GM11168 (cell line): Measurements from ENCODE around the gene USP5.

Experiments
- in situ Hi-C: fragments of 300-500 bp; cut with MboI; formaldehyde crosslinking; loops from one replicate; pipeline ENCODE4 v1.12.0; 2022; ENCODE audit warnings: low sequenced_read_pairs; ENCODE audit not compliant: unreplicated experiment

USP5 gene

DNA sequence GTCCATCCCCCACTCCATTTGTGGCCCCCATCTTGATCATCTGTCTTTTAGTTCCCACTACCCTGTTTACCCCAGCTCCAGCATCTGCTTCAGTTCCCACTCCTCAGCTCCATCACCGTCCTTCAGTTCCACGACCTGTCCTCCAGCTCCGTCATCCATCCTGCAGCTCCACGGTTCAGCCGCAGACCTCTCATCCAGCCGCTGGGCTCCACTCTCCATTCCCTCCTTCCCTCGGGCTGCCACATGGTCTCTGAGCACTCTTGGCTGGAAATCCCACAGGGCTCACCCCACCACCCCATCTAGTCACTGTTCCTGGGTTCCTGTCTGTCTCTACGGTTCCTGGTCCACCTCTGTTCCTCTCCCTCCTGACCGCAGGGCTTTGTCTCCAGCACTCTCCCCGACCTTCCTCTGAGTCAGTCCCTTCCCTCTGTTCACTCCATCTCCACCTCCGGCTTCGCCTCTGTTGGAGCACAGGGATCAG, 27.0 kb upstream of the USP5 start:
- in situ Hi-C loops: no loop called here

DNA sequence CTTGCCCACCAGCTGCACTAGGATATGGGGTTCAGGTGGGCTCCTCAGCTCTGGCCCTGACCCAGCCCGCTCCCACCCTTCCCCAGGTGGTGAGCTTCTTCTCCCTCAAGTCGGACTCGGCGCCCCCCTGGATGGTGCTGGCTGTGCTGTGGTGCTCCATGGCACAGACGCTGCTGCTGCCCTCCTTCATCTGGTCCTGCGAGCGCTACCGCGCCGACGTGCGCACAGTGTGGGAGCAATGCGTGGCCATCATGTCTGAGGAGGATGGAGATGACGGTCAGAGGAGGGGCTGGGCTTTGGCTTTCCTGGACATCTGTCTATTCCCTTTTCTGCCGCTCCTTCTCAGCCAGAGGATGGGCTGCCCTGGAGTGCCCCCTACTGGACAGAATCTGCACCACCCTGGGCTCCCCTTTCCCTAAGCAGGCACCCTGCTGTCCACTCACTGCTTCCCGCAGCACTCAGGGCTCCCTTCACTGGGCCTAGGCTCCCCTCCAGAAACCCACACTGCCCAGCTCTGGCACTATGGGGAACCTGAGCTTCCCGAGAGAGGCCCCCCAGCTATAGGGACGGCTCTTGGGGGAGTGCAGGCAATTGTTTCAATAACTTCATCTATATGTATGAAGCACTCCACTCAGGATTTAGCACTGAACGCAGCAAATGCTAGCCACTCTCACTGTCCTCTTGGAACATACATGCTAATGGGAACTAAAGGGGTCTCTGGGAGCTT, 26.4 kb upstream of the USP5 start:
- in situ Hi-C loops: no loop called here

DNA sequence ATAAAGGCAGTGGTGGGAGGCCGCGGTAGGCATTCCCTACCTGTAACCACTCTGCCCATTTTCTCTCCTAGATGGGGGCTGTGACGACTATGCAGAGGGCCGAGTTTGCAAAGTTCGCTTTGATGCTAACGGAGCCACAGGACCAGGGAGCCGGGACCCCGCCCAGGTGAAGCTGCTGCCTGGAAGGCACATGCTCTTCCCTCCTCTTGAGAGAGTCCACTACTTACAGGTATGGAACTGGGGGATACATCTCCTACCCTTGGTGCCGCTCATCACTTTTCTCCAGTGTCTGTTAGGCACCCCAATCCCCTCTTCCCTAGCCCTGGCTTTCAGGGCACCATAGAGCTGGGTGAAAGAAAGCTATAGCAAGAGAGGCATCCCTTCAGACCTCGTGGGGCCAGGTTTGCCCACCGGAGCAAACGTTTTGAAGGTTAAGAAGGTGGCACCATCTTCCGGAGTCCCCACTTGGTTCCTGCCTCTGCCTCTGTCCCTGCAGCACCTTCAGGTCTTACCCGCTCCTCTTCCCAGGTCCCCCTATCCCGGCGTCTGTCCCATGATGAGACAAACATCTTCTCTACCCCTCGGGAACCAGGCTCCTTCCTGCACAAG, 25.7 kb upstream of the USP5 start:
- in situ Hi-C loops: no loop called here

DNA sequence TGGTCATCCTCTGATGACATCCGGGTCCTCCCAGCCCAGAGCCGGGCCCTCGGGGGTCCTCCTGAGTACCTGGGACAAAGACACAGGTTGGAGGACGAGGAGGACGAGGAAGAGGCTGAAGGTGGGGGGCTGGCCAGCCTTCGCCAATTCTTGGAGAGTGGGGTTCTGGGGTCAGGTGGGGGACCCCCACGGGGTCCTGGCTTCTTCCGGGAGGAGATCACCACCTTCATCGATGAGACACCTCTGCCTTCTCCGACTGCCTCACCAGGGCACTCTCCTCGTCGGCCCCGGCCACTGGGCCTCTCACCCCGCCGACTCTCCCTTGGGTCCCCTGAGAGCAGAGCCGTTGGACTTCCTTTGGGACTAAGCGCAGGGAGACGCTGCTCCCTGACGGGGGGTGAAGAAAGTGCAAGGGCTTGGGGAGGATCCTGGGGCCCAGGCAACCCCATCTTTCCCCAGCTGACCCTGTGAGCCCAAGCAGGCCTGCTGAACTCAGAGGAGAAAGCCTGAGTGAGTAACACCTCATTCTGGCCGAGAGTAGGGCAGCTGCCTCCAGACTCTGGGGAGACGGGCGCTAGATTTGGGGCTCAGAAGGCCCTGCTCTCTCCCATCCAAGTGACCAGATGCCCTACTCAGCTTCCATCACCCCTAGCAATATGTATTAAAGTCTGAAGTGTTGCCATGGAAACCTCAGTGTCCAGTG, 25.1 kb upstream of the USP5 start:
- in situ Hi-C loops: no loop called here

DNA sequence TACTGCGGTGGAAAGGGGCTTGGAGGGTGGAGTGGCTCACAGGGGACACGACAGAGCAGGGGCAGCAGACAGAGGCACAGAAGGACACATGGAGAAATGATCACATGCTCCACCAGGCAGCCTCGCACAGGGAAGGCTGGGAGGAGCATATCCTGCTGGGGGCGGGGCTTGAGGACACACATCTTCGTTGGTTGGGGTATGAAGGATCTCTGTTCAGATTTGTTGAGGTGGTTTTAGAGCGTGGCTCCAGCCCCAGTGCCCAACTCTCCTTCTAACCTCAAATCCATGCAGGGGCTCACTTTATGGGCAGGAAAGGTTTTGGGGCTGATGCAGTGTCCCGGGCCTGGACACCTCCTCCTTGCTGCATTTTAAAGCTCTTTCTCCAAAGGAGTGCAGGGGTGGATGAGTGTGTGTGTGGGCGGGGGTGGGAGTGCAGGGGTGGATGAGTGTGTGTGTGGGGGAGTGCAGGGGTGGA, 24.5 kb upstream of the USP5 start:
- in situ Hi-C loops: no loop called here

DNA sequence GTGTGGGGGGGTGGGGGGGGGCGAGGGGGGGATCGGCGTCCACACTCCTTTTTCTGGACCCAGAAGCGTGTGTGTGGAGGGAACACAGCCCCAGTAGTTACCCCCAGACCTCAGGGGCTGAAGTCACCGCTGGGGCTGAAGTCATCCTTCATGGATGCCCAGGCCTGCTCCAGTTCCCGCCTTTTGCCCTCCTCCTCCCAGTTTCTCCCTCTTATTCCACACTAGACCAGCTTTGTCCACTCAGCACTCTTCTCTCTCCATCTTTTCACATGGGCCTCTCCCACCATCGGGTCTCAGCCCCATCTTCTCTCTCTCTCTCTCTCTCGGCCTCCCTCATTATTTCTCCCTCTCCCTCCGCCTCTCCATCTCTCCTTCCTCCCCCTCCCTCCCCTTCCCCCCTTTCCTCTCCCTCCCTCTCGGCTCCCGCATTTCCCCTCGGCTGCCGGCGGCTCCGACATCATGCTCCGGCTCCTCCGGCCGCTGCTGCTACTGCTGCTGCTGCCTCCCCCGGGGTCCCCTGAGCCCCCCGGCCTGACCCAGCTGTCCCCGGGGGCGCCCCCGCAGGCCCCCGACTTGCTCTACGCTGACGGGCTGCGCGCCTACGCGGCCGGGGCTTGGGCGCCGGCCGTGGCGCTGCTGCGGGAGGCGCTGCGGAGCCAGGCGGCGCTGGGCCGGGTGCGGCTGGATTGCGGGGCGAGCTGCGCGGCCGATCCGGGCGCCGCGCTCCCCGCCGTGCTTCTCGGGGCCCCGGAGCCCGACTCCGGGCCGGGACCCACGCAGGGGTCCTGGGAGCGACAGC, 23.8 kb upstream of the USP5 start, which contains the start of gene P3H3:
Gene P3H3, plus strand, starts transcription at position 426 of the 799 bp plus-strand sequence. Its CDS starts 34 bp downstream, at position 460.
- in situ Hi-C loops: no loop called here

DNA sequence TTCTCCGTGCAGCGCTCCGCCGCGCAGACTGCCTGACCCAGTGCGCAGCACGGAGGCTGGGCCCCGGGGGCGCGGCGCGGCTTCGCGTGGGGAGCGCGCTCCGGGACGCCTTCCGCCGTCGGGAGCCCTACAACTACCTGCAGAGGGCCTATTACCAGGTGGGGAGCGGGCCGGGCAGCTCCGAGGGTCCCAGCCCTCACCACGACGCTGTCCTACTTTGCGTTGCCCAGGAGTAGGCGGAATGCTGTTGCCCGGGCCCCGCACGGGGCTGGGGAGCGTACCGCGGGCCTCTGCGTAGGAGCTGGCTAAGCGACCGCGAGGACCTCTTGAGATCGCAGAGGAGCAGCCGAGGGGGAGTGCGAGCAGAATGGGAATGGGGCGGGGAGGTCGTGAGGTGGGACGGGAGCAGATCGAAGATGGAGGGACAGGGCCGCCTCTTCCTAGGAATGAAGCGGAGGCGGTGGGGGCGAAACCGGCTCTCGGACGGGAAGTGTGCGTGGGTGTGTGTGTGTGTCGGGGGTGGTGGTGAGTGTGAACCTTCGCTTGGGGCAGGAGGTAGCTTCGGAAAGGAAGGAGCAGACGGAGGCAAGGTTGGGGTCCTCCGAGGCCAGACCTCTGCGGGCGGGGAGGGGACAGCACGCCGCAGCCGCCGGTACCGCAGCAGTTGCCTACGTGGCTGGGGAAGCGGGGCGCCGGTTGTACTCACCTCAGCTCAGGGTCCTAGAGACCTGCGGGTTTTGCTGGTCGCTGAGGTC, 23.0 kb upstream of the USP5 start:
- in situ Hi-C loops: no loop called here

DNA sequence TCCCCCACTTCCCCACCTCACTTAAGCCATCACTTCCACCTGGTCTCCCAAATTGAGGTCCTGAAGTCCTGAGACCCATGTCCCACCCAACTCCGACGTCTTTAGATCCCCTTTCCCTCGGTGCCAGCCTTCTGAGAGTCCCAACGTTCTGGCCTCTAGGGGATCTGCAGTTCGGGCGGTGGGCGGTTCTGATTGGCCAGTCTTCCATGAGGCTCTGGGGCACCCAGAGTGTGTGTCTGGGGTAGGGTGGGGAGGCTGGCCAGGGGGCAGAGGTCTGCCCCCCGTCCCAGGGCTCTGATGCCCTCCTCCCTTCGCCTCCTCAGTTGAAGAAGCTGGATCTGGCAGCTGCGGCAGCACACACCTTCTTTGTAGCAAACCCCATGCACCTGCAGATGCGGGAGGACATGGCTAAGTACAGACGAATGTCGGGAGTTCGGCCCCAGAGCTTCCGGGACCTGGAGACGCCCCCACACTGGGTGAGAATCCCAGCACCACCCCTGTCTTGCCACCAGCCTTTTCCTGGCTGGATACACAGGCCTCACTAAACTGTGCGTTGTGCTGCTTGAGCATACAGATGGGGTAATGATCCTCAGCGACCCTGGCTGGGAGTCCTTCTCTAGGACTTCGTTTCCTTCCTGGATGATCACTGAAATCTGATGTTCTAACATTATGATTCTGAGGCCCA, 22.3 kb upstream of the USP5 start:
- in situ Hi-C loops: no loop called here

DNA sequence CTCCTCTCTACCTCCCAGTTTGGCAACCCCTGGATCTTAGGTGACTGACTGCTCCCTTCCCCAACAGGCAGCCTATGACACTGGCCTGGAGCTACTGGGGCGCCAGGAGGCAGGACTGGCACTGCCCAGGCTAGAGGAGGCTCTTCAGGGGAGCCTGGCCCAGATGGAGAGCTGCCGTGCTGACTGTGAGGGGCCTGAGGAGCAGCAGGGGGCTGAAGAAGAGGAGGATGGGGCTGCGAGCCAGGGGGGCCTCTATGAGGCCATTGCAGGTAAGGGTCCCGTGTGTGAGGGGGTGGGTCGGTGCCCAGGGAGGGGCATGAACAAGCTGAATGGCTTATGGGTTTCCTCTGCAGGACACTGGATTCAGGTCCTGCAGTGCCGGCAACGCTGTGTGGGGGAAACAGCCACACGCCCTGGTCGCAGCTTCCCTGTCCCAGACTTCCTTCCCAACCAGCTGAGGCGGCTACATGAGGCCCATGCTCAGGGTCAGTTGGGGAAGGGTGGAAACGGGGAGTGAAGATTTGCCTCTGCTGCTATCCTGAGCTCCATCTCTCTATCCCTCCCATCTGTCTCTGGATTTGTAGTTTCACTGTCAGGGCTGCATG, 21.6 kb upstream of the USP5 start:
- in situ Hi-C loops: no loop called here

DNA sequence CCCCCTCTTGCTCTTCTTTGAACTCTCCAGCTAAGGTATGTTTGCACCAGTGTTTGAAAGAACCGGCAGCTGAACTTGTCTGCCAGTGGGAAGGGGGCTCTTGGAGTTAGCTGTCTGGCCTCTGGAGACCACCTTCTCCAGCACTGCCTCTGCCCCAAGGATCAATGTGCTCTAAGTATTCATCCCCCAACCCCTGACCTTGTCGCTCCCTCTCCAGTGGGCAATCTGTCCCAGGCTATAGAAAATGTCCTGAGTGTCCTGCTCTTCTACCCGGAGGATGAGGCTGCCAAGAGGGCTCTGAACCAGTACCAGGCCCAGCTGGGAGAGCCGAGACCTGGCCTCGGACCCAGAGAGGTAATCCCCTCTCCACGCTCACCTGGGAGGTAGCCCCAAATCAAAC, 21.0 kb upstream of the USP5 start:
- in situ Hi-C loops: no loop called here

DNA sequence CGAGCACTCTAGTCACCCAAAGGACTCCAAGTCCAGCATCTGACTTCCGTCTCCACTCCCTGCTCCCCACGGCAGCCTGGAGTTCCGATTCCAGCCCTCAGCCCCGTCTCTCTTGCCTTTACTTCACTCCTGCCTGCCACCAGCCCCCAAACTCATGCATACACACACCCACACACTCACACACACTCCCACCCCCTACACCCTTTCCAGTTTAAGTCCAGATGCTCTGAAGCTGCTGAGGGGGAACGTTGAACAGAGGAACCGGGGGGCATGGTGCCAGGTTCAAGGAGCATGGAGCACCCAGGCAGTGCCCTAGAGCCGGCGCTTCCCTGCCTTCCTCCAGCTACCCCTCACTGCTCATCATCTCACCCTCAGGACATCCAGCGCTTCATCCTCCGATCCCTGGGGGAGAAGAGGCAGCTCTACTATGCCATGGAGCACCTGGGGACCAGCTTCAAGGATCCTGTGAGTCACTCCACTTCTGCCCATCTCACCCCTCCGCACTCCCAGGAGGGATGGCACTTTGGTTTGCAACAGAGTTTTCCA, 20.4 kb upstream of the USP5 start:
- in situ Hi-C loops: no loop called here

DNA sequence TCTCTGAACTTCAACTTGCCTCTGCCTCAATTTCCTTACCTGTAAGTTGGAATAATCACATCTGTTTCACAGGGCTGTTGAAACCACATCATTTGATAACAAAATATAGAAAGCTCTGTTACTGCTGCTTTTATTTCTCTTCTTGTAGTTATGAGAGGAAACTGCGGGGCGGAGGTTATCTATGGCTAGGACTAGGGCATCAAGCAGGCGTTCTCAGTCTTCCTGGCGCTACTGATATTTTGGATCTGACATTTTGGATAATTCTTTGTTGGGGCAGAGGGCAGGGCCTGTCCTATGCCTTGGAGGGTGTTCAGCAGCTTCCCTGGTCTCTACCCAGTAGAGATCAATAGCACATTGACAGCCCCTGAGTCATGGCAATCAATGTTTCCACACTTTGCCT, 19.8 kb upstream of the USP5 start:
- in situ Hi-C loops: no loop called here

DNA sequence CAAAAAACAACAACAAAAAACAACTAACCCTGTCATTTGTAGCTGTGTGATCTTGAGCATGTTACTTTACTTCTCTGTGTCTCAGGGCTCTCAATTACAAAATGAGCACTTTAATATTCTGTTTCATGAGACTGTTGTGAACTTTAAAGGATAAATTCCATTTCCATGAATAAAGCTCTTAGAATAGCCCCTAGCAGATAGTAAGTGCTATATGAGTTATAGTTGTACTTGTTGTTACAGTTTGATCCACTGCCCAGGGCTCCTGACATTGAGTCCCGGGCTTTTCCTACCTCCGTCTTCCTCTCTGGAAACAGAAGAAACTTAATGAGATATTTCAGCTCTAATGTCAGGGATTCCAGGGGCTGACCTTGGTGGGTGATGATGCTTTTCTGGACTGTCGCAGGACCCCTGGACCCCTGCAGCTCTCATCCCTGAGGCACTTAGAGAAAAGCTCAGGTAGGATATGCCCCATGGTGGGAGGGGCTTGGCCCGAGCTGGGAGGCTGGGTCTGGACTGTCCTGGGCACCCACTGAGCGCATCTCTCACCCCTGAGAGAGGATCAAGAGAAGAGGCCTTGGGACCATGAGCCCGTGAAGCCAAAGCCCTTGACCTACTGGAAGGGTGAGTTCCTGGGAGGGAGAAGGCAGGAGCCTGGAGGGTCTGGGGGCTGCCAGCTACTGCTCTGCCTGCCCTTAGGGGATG, 18.6 kb upstream of the USP5 start:
- in situ Hi-C loops: no loop called here

DNA sequence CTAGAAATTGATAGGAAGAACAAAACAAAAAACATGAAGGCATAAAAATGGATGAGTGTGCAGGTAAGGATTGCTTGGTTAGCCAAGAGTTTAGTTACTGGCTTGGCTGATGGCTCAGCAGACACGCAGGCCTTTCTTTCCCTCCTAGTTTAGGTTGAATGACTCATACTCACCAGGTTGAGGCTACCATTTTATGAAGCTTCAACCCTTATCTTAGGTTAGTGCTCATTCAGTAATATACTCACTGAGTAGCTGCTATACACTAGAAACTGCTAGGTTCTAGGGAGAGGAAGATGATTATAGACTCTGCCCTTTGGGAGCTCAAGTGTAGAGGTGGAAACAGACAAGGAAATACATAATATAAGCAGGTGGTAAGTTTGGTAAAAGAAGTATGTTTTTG, 17.7 kb upstream of the USP5 start:
- in situ Hi-C loops: no loop called here

DNA sequence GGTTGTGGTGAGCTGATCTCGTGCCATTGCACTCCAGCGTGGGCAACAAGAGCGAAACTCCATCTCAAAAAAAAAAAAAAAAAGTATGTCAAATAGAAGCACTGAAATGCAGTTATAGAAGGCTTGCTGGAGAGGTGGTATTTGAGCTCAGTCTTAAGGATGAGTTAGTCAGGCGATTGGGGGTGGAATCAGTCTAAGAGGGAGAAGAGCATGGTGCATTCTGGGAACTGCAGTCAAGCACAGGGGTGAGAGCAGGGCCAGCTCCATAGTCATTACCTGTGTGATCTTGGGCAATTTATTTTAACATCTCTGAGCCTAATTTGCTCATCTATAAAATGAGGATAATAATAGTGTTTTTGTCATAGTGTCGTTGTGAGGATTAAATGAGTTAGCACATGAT, 17.1 kb upstream of the USP5 start:
- in situ Hi-C loops: no loop called here

DNA sequence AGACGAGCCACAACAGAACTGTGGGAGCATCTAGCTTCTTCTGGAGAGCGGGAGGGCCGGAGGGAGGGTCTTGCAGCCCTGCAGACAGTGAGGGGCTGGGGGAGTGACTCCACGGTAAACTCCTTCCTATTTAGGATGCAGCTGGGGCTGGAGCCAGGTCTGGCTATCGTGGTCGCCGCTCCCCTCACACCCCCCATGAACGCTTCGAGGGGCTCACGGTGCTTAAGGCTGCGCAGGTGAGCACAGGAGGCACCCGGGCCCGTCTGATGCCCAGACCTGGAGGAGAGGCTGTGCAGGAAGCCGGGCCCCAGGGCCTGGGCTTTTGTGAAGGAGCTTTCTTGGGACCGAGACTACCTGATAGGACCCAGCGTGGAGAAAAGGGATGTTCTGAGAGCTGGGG, 15.1 kb upstream of the USP5 start:
- in situ Hi-C loops: no loop called here

DNA sequence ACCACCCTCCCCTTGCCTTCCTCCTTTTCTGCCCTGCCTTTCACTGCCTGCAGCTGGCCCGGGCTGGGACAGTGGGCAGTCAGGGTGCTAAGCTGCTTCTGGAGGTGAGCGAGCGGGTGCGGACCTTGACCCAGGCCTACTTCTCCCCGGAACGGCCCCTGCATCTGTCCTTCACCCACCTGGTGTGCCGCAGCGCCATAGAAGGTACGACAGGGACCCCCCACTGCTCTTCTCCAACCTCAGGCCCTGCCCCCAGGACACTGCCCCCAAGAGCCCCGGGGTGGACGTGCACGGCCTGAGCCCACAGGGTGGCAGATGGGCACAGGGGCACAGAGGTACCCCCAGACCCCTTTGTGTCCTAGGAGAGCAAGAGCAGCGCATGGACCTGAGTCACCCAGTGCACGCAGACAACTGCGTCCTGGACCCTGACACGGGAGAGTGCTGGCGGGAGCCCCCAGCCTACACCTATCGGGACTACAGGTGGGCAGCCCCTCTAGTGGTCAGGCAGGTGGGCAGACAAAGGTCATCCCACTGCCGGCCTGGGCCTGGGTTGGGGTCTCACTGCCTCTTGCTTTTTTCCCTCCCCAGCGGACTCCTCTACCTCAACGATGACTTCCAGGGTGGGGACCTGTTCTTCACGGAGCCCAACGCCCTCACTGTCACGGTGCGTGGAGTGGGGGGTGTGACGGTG, 14.4 kb upstream of the USP5 start:
- in situ Hi-C loops: no loop called here
